K562 (cell line): Measurements from ENCODE around the gene CREM. TPM values are rescaled to one million over a fixed set of nuclear protein-coding genes. Genes with fewer than 3 reads are reported as not detected.

ENCODE experiments used
- BACH1 ChIP-seq: fragments of 200-800 bp; sonication (Bioruptor generic); IDR thresholded peaks from 2 replicates; pipeline ENCODE4 v1.6.1; 2016; ENCODE audit warnings: missing genetic modification characterization, missing compliant biosample characterization
- DDX20 ChIP-seq: fragments of 450-650 bp; IDR thresholded peaks from 2 replicates; pipeline ENCODE4 v1.6.1; 2016; ENCODE audit warnings: missing genetic modification characterization, low read depth, mild to moderate bottlenecking, missing compliant biosample characterization, moderate library complexity
- EP300 ChIP-seq: IDR thresholded peaks from 2 replicates; pipeline ENCODE4 v1.6.1; 2012; ENCODE audit warnings: low read length, improper control_type of control experiment
- HSF4 ChIP-seq: fragments of 250-450 bp; sonication (Bioruptor Pico); IDR thresholded peaks from 2 replicates; pipeline ENCODE4 v2.1.2; 2022; ENCODE audit warnings: mild to moderate bottlenecking, moderate library complexity, borderline replicate concordance
- MGA ChIP-seq: fragments of 450-650 bp; IDR thresholded peaks from 2 replicates; pipeline ENCODE4 v1.6.1; 2016; ENCODE audit warnings: mild to moderate bottlenecking, moderate library complexity
- NFE2 ChIP-seq: IDR thresholded peaks from 2 replicates; pipeline ENCODE4 v1.6.1; 2014; ENCODE audit warnings: antibody characterized with exemption, low read depth
- NFRKB ChIP-seq: fragments of 450-650 bp; IDR thresholded peaks from 2 replicates; pipeline ENCODE4 v1.6.1; 2016; ENCODE audit warnings: low read depth
- PRDM10 ChIP-seq: fragments of 450-650 bp; IDR thresholded peaks from 2 replicates; pipeline ENCODE4 v1.6.1; 2018; ENCODE audit not compliant: partially characterized antibody
- PRMT5 ChIP-seq: sonication (generic); formaldehyde crosslinking; IDR thresholded peaks from 2 replicates; pipeline ENCODE4 v1.5.0; 2020; ENCODE audit warnings: missing genetic modification reagents
- RFX7 ChIP-seq: fragments of 250-450 bp; sonication (Bioruptor Pico); IDR thresholded peaks from 2 replicates; pipeline ENCODE4 v1.5.1; 2021; ENCODE audit warnings: mild to moderate bottlenecking
- ZEB2 ChIP-seq: fragments of 450-650 bp; IDR thresholded peaks from 2 replicates; pipeline ENCODE4 v1.6.1; 2016
- ZNF24 ChIP-seq: fragments of 450-650 bp; IDR thresholded peaks from 2 replicates; pipeline ENCODE4 v1.6.1; 2016
- ZNF696 ChIP-seq: fragments of 250-450 bp; sonication (Bioruptor Pico); conservative IDR thresholded peaks from 2 replicates; pipeline ENCODE4 v1.4.0; 2020; ENCODE audit warnings: mild to moderate bottlenecking, moderate library complexity
- polyA plus RNA-seq, 8 experiments: library from polyadenylated mRNA; depleted of rRNA in 4 of 8; stranded (reverse) in 5 of 8; unstranded in 3 of 8; fragments of >200 nt; fragmentation: Nextera tagmentation in 2 of 8; fragmentation: Illumina TruSeq in 1 of 8; extraction: Ambion mirVana in 2 of 8; extraction: Trizol in 1 of 8; gene quantifications; 2 replicates each; pipeline versions ENCODE4 v1.2.1 to v1.2.3, GENCODE V29; 2011 to 2014; ENCODE audit warnings: inconsistent platforms in 1 of 8, missing spikeins in 1 of 8
- total RNA-seq, 7 experiments: library from RNA; depleted of rRNA in 6 of 7; stranded (reverse); fragments of >200 nt in 6 of 7; fragmentation: Illumina TruSeq in 2 of 7; extraction: Trizol in 2 of 7; gene quantifications; 2 replicates each; pipeline versions ENCODE4 v1.2.1 to v1.2.3, GENCODE V29; 2011 to 2021; ENCODE audit warnings: low replicate concordance in 1 of 7
- TF ChIP-seq, protein P1 (sequence below): fragments of 450-650 bp; IDR thresholded peaks from 2 replicates; pipeline ENCODE4 v1.6.1; 2016; ENCODE audit warnings: antibody characterized with exemption

CREM gene
- total and polyA plus RNA-seq, 9 of the 15 experiments (the other 6 are each of a cell fraction or from before 2014, with no cell fraction given): 39.1 to 70.2 (median 48.3) TPM

GRCh38 chr10:35194906-35195305, 68.3 kb downstream of the CREM start (continued):
- no peak for TF ChIP-seq HSF4 (CRISPR knock-in tag)
- TF ChIP-seq EP300: peak; percentile 29; the same call in 1 of the 2 replicates
- no peak for TF ChIP-seq ZEB2
- no peak for TF ChIP-seq ZNF24
- TF ChIP-seq PRMT5: no peak
- TF ChIP-seq NFRKB: no peak
- TF ChIP-seq DDX20 (tag): no peak
- TF ChIP-seq BACH1: peak; percentile 48; the same call in 1 of the 2 replicates
- TF ChIP-seq, protein P1, sequence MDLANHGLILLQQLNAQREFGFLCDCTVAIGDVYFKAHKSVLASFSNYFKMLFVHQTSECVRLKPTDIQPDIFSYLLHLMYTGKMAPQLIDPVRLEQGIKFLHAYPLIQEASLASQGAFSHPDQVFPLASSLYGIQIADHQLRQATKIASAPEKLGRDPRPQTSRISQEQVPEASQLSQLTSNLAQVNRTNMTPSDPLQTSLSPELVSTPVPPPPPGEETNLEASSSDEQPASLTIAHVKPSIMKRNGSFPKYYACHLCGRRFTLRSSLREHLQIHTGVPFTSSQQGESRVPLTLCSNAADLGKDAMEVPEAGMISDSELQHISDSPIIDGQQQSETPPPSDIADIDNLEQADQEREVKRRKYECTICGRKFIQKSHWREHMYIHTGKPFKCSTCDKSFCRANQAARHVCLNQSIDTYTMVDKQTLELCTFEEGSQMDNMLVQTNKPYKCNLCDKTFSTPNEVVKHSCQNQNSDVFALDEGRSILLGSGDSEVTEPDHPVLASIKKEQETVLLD: no peak
- TF ChIP-seq RFX7: no peak
- peak; percentile 60 for TF ChIP-seq MGA
- no peak for TF ChIP-seq ZNF696 (CRISPR knock-in tag)
- TF ChIP-seq NFE2: peak; percentile 81
- no peak for TF ChIP-seq PRDM10
